GM21717 (cell line): ENCODE results near the gene TIGD6.
"Not testable (repeated sequence)": the region's sequence is repeated elsewhere in the genome, so short reads cannot be mapped to it uniquely, and the experiment has no call there.

ENCODE experiments used
- ATAC-seq: cut with Tn5 transposase; IDR thresholded peaks from one replicate; pipeline ENCODE4 v1.9.1; 2021; ENCODE audit warnings: mild to moderate bottlenecking, moderate library complexity; ENCODE audit not compliant: unreplicated experiment

TIGD6 gene

GRCh38 chr5:149943177-149943949 is 57.1 kb downstream of the TIGD6 start:
- not testable (repeated sequence) for ATAC-seq
